Glomerular endothelial cell (primary cell): ENCODE measurements around the gene LRRC32. TPM values are rescaled to one million over a fixed set of nuclear protein-coding genes. Genes with fewer than 3 reads are reported as not detected.

Experiments used
- DNase-seq: peaks from one replicate; pipeline ENCODE4 v3.0.0-alpha.2; 2011; ENCODE audit warnings: low read depth, low spot score; ENCODE audit errors: extremely low read depth
- total RNA-seq: library from RNA; depleted of rRNA; stranded (reverse); fragments of >200 nt; gene quantifications from 2 replicates; pipeline ENCODE4 v1.2.3, GENCODE V29; 2015

Gene LRRC32
- total RNA-seq, 1 donor from 2014 or later = 177 TPM

DNA sequence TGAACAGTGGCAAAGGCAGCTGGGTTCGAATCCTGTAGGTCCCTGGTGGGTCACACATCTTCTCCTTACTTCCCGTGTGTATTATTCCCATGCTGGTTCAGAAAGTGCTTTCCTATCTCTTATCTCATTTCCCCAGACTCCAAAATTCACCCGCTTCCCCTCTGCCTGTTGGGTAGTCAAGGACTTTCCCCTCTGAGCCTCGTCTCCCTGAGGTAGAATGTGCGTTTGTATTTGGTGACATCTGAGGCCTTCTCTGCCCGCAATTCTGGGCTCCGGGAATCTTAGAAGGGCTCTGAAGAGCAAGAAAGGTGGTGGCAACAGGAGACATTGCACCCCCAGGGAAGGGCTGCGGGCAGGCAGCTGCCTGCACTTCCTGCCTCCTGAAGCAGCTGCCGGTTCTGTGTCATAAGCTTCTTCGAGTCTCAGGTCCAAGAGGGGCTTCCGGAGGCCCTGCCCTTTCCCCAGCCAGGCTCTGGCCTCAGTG lies 5.9 kb downstream of the LRRC32 start:
- no peak for DNase-seq

DNA sequence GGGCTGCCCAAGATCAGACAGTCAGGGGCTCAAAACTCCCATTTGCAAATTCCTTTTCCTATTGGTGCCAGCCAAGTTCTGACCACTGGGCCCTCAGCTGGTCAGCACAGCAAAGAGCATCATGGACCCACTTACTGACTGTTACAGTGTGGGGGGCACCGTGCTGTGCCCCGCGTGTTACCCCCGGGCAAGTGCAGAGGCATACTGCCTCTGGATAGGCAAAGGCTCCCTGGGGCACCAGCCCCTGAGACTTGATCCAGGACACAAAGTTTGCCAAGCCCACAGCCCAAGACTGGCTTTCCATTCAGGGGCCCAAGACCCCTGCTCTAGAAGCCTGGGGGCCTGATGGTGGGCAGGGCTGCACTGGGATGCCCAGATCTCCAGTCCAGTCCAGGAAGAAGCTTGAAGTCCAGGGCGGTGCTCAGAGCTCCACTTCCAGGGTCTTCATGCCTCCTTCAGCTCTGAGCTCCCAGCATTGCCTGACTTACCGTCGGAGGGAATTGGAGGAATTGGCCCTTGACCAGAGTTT lies 6.6 kb downstream of the LRRC32 start:
- no peak for DNase-seq

- DNase-seq = no peak
These were observed 7.1 kb downstream of the LRRC32 start for GRCh38 chr11:76663486-76663810.

DNA sequence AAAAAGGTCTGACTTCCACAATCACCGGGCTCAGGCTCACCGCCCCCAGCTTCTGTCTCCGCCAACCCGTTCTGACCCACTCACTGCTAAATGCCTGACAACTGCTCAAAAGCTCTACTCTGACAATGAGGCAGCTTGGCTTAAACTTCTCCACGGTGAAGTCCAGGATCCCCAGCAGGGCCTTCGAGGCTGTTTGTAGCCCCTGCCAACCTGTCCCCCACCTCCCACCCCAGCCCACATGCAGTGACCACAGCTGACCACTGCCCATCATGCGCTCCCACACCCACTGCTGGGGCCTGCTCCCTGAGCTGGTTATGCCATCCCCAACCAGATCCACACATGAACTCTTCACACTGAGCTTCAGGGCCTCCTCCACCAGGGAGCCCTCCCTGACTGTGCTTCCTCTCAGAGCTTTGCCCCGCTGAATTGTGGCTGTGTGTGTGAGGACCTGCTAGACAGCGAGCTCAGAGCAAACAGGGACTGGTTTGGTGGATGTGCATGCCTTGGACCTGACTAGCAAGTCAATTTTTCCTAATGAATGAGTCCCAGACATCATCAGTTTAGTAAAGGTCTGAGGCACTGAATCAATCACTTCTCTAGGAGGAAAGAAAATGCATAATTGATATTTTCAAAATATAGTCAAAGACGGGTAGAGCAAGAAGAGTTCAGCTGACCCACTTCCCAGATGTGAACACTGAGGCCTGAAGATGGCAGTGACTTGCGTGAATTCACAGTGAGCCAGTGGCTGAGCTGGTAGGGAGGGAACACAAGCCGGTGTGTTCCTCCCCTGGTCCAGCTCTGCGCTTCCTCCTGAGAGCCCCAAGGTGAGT lies 7.7 kb downstream of the LRRC32 start:
- DNase-seq = no peak

DNA sequence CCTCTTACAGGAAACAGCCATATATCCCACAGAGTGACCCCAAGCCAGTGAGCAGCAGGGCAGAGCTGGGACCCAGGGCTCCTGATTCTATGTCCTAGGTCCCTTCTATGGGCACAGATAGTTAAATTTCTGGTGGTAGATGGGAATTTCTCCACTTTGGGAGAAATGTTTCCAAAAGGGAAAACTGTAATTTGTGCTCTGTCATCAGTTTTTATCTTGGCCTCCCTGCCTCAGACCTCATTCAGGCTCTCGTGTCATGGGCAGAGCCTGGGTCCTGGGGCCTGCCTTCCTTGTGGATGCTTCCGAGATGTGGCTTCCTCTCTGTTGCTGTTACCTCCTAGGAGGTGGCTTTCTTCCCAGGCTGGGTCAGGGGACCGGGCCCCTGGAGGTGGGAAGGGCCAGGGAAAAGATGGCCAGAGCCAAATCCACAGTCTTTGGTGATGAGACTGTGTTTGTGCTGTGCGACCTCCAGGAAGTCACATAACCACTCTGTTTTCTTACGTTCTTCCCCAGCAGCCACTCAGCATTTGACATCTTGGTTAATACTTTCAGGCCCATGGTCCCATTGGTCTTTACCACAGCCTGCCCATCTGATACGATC lies 8.6 kb downstream of the LRRC32 start:
- DNase-seq = no peak

GRCh38 chr11:76661306-76661751 lies 9.2 kb downstream of the LRRC32 start:
- no peak for DNase-seq

GRCh38 chr11:76660533-76661305 lies 9.8 kb downstream of the LRRC32 start:
- no peak for DNase-seq

GRCh38 chr11:76659672-76660532 lies 10.6 kb downstream of the LRRC32 start:
- DNase-seq = no peak

- DNase-seq = no peak
These were observed 11.6 kb downstream of the LRRC32 start for GRCh38 chr11:76658651-76659650.

DNA sequence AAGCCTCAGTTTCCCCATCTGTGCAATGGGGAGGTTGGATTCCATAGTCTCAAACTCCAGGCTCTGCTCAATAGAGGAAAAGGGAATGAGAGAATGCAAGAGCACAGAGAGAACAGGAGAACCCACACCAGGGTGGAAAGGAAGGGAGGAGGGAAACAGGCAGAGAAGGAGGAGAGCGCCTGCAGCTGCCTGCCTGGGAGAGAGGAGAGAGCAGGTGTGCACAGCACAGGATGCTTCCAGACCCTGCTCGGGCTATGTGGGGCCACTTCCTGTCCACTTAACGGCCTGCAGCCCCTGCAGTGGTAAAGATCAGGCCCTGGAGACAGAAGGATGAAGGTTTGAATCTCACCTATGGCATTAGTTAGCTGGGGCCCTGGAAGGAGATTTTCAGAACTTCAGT lies 12.3 kb downstream of the LRRC32 start:
- DNase-seq = no peak

DNA sequence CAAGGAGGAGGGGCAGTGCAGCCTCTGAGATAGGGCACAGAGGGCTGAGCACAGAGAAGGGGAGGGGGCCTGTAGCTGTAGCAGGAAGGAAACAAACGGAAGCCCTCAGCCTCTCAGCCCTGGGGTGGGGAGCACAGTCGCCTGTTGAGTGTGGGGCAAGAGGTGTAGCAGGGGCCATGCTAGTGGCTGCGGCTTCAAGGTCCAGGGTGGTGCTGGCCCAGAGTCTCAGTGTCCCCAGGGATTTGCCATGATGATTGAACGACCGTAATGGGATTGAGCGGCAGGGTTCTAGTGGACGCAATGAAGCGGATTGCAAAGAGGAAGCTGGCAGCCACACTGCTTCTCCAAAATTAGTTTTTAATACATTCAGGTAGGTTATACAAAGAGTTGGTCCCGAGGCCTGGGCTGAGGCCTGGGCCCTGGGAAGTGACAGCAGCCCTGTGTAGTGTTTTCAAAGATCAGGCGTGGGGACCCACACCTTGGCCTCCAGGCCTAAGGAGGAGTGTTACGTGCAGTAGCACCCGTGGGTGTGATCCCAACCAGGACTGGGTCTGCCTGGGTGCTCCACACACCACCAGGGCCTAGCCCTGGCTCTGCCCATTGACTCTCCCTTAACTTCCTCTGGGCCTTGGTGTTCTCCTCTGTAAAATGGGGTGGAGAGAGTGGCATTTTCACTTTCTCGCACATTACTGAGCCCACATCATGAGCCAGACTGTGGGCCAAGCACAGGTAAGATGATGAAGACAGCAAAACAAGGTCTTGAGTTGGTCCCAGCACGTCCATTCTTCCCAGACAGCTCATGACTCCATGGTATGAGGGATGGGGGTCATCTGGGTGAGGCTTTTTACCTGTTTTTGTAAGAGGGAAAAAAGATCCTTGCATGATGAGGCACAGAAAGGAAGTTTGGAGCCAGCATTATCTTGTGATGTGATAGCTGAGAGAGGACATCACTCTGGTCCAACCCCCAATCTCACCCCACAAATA lies 13.1 kb downstream of the LRRC32 start:
- no peak for DNase-seq

DNA sequence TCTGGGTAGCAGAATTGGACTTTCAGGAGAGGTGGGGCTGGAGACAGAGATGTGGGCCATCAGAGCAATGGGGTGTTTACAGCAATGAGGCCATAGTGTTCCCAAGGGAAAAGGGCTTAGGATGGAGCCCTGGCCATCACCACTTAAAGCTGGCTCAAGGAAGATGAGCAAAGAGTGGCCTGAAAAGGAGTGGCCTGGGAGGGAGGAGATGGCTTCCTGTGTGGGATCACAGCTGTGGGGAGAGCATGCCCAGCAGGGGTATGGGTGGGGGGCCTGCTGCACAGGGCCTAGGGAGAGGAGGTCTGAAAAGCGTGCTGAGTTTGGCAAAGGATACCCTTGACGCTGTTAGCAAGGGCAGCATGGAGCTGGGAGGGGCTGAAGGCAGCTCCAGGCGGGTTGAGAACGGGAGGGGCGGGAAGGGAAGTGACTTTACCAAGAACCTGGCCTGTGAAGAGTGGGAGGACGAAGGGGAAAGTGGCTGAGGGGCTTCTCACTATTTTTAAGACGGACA lies 13.9 kb downstream of the LRRC32 start:
- DNase-seq = no peak

DNA sequence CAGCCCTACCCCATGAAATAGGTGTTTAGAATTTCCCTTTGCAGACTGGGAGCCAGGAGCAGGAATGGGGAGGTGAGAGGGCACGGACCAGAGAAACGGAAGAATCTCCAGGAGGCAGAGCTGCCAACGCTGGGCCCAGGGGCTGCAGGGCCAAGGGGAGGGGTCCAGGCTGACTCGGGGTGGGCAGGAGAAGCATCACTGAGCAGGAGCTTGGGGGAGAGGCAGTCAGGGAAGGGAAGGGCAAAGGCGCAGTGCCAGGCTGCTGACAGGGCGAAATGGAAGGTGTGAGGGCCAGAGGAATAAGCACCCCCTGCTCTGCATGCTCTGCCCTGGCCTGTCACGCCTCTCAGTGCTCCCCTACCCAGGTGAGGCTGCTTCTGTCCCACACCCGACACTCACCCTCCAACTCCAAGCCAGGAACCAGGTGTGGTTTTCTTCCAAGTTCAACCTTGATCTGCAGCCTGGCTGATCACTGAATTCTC lies 14.5 kb downstream of the LRRC32 start:
- DNase-seq = no peak

DNA sequence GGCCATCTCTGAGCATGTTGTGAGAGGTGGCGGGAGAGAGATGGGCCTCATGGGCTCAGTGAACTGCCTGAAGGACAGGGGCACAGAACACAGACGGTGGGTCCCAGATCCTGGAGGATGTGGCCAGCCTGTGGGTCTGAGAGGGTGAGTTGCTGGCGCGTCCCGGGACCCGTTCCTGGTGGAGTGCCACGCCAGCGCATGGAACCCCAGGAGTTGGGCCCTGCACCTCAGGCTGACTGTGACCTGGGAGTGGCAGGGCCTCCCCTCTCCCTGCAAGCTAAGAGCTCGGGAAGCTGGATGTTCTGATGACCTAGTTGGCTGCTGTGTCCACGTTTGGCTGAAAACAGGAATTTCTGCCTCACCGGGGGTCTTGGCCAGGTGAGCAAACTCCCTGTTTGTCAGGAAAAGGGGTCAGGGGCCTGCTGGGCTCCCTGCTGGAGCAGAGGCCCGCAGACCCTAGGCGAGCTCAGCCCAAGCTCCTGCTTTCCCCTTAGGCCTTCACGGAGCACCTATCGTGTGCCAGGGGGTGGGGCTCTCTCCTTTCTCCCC lies 15.0 kb downstream of the LRRC32 start:
- no peak for DNase-seq

DNA sequence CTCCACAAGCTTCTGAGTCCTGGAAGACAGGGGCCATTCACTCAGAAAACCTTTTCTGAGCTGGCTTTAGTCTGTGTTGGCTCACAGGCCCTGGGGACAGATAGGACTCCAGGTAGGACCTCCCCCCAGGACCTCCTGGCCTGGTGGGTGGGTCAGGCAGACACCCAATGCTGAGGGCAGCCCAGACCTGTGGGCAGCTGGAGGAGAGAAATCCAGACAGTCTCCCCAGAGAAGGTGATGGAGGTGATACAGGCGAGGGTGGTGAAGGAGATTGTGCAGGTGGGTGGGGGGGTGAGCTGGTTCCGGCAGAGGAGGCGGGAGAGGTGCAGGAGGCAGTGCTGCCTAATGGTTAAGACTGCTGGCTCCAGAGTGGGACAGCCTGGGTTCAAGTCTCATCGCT lies 15.6 kb downstream of the LRRC32 start:
- DNase-seq = no peak

DNA sequence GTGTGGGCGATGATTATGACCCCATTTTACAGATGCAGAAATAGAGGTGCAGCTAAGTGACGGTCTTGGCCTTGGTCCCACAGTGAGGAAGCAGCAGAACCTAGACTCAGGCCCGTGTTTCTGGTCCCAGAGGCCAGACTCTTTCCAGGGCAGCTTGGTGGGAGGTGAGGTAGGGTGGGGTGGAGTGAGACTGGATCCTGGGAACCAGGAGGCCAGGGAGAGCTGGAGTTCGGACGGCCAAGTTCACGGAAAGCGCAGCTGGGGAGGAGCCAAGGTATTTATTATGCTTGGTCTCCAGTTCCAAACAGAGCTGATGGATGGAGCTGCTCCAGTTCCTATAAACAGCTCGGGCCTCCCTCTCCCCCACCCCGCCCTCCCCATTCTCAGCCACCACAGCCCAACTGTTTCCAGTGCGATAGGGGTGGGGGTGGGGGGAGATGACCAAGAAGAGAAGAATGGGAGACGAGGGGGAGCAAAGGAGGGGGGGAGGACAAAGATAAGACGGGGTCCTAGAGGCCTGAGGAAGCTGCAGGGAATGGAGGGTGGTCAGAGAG lies 16.2 kb downstream of the LRRC32 start:
- no peak for DNase-seq

DNA sequence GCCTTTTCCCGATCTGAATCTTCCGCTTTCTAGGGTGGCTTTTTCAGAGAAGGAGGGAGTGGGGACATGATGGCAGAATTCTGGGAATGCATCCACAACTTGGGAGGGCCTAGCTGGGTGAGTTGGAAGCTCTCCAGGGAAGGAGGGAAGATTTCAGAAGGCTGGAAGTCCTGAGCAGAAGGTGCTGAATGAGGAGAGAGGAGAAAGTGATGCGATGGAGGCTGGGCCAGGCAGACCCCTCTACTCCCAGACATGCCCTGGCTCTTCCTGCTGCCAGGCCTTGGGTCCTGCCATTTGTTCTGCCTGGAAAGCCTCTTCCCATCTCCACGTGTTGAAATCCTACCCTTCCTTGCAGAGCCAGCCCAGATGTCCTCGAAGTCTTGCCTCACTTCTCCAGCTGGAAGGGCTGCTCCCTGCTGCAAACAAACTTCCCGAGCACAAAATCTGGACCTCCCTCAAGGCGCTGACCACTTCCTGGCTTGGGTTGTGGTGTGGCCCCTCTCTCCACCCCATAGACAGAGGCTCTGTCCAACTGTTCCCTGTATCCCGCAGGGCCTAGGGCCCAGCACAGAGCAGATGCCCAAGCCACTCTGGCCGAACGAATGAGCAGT lies 16.8 kb downstream of the LRRC32 start:
- DNase-seq = no peak
